ENCODE data around the gene TRAPPC6A. TPM values are rescaled to one million over a fixed set of nuclear protein-coding genes. Genes with fewer than 3 reads are reported as not detected.
A peak's percentile ranks its signal among the peaks of the same experiment; 100 is the strongest.

Gene TRAPPC6A
- total and polyA plus RNA-seq, 2 of the 13 experiments (the other 11 are each of a cell fraction or from before 2014, with no cell fraction given), result 6.5 to 21.0 TPM

- TF ChIP-seq ZMYM4 (CRISPR knock-in tag; IDR thresholded peaks at IDR 0.05), result no peak
- no peak for TF ChIP-seq ZNF678 (CRISPR knock-in tag; IDR thresholded peaks at IDR 0.05)
- 0 out of 2 replicates have a peak, but pooled peaks have one; percentile 18 for TF ChIP-seq PATZ1 (CRISPR knock-in tag; IDR thresholded peaks at IDR 0.05)
- TF ChIP-seq ZNF687 (CRISPR knock-in tag; IDR thresholded peaks at IDR 0.05), result peak; percentile 53; the same call in 1 of the 2 replicates
- no peak for TF ChIP-seq ATM (IDR thresholded peaks at IDR 0.05; ENCODE audit: borderline replicate concordance)
- TF ChIP-seq SP2 (CRISPR knock-in tag; IDR thresholded peaks at IDR 0.05), result peak; percentile 36; the same call in 1 of the 2 replicates
- TF ChIP-seq ZNF616 (CRISPR knock-in tag; IDR thresholded peaks at IDR 0.05; ENCODE audit: low read depth), result no peak
- TF ChIP-seq TCF12 (IDR thresholded peaks at IDR 0.05), result no peak
- no peak for TF ChIP-seq TCF12 (CRISPR knock-in tag; IDR thresholded peaks at IDR 0.05)
- peak; percentile 38; the same call in 1 of the 2 replicates for TF ChIP-seq GABPB1 (CRISPR knock-in tag; IDR thresholded peaks at IDR 0.05)
- TF ChIP-seq EEA1 (CRISPR knock-in tag; IDR thresholded peaks at IDR 0.05; ENCODE audit: borderline replicate concordance), result no peak
- TF ChIP-seq PHB2 (IDR thresholded peaks at IDR 0.05; ENCODE audit: partially characterized antibody), result no peak
- TF ChIP-seq JUN (CRISPR knock-in tag; IDR thresholded peaks at IDR 0.05), result no peak
- TF ChIP-seq IRF2 (CRISPR knock-in tag; IDR thresholded peaks at IDR 0.05), result peak; percentile 57; the same call in 1 of the 2 replicates
- TF ChIP-seq CEBPZ (IDR thresholded peaks at IDR 0.05; ENCODE audit: low read length), result no peak
- no peak for TF ChIP-seq ZNF326 (CRISPR knock-in tag; IDR thresholded peaks at IDR 0.05; ENCODE audit: borderline replicate concordance)
- no peak for TF ChIP-seq CCAR2 (optimal IDR thresholded peaks at IDR 0.05; ENCODE audit: low read depth, low read length)
- no peak for TF ChIP-seq ZNF597 (CRISPR knock-in tag; IDR thresholded peaks at IDR 0.05)
- TF ChIP-seq ZBTB8A (CRISPR knock-in tag; IDR thresholded peaks at IDR 0.05; ENCODE audit: borderline replicate concordance, low read depth), result no peak
- no peak for TF ChIP-seq FIP1L1 (IDR thresholded peaks at IDR 0.05; ENCODE audit: borderline replicate concordance, insufficient read depth, low read depth, low read length)
Measured at GRCh38 chr19:45125975-45126493, 52.0 kb downstream of the TRAPPC6A start (continued).

Data from HepG2 (cell line).